ENCODE data around the gene FUT4.
A peak's percentile ranks its signal among the peaks of the same experiment; 100 is the strongest.
"Not testable (repeated sequence)": the region's sequence is repeated elsewhere in the genome, so short reads cannot be mapped to it uniquely, and the experiment has no call there.

The FUT4 gene

GRCh38 chr11:94567181-94567670 is 23.5 kb downstream of the FUT4 start, which contains the start of gene PIWIL4:
Gene PIWIL4 (plus strand): TSS chr11:94567368. CDS start chr11:94567519, 151 bp downstream.
- DNase-seq (ENCODE audit: low spot score) = no peak

- DNase-seq (ENCODE audit: low spot score) = no peak
Observed at GRCh38 chr11:94568200-94568599, 24.5 kb downstream of the FUT4 start.

GRCh38 chr11:94568717-94569116 is 25.0 kb downstream of the FUT4 start:
- no peak for DNase-seq (ENCODE audit: low spot score)

GRCh38 chr11:94572975-94573374 is 29.3 kb downstream of the FUT4 start:
- not testable (repeated sequence) for DNase-seq (ENCODE audit: low spot score)

- DNase-seq (ENCODE audit: low spot score) = no peak
Observed at GRCh38 chr11:94574193-94574961, 30.7 kb downstream of the FUT4 start.

GRCh38 chr11:94576306-94576705 is 32.6 kb downstream of the FUT4 start:
- no peak for DNase-seq (ENCODE audit: low spot score)

GRCh38 chr11:94577841-94578240 is 34.1 kb downstream of the FUT4 start:
- DNase-seq (ENCODE audit: low spot score) = no peak

- no peak for DNase-seq (ENCODE audit: low spot score)
Observed at GRCh38 chr11:94581926-94582325, 38.2 kb downstream of the FUT4 start.

GRCh38 chr11:94583213-94583865 is 39.6 kb downstream of the FUT4 start:
- no peak for DNase-seq (ENCODE audit: low spot score)

- DNase-seq (ENCODE audit: low spot score) = no peak
Observed at GRCh38 chr11:94583866-94584500, 40.3 kb downstream of the FUT4 start.

- no peak for DNase-seq (ENCODE audit: low spot score)
Observed at GRCh38 chr11:94584978-94585377, 41.3 kb downstream of the FUT4 start.

GRCh38 chr11:94585399-94585798 is 41.7 kb downstream of the FUT4 start:
- DNase-seq (ENCODE audit: low spot score) = no peak

- DNase-seq (ENCODE audit: low spot score) = no peak
Observed at GRCh38 chr11:94586546-94586945, 42.8 kb downstream of the FUT4 start.

GRCh38 chr11:94586978-94587377 is 43.3 kb downstream of the FUT4 start:
- DNase-seq (ENCODE audit: low spot score) = no peak

GRCh38 chr11:94588366-94588942 is 44.7 kb downstream of the FUT4 start:
- no peak for DNase-seq (ENCODE audit: low spot score)

- no peak for DNase-seq (ENCODE audit: low spot score)
Observed at GRCh38 chr11:94590352-94591041, 46.8 kb downstream of the FUT4 start.

GRCh38 chr11:94593030-94593429 is 49.3 kb downstream of the FUT4 start:
- DNase-seq (ENCODE audit: low spot score) = no peak

- DNase-seq (ENCODE audit: low spot score) = no peak
Observed at GRCh38 chr11:94595076-94595475, 51.4 kb downstream of the FUT4 start.

- DNase-seq (ENCODE audit: low spot score) = peak; percentile 2
Observed at GRCh38 chr11:94597896-94598295, 54.2 kb downstream of the FUT4 start.
